ENCODE results near the gene ME3. TPM values are rescaled to one million over a fixed set of nuclear protein-coding genes. Genes with fewer than 3 reads are reported as not detected.

Gene ME3
- total RNA-seq, 5 donors from 2014 or later (not counting 1 experiment from before 2014, with no cell fraction given), result 2.2 to 5.0 (median 4.3) TPM

DNA sequence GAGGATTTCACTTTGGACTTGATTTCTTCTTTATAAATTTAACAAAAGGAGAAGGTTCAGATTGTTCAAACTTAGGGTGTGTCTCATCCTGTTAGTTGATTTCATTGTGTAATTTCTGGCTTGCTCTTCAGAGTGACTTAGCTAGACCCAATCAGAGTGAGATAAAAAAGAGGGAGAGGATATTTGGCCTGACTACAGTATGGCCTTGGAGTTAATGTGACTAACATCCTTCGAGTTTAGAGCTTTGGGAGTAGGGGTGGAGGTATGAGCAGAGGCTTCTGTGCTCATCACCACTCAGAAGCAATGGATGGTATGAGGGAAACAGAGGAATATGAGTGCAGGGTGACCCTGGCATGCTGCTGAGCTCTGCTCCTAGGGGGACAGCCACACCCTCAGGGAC is 114.2 kb downstream of the ME3 start:
- Histone ChIP-seq H3K27me3 (replicated peaks in 1 of 2; ENCODE audit: control insufficient read depth in 2 of 2, extremely low read depth in 1 of 2, insufficient read depth in 2 of 2, low read length in 1 of 2) (no peaks in the 10 kb centered on the region), H3K4me1 (ENCODE audit: control insufficient read depth in 1 of 2, extremely low read depth in 1 of 2, insufficient read depth in 2 of 2, low read length in 2 of 2) (no peaks in the 10 kb centered on the region), H3K36me3 (ENCODE audit: control insufficient read depth in 2 of 2, extremely low read depth in 1 of 2, insufficient read depth in 1 of 2, low read length in 1 of 2) (no peaks in the 10 kb centered on the region), H3K4me3 (ENCODE audit: control insufficient read depth in 1 of 2, extremely low read depth in 1 of 2, low read length in 1 of 2) (no peak overlapping the region), H3K9me3 (no peaks in the 10 kb centered on the region), H3K27ac (ENCODE audit: low read length) (no peak overlapping the region)
- no peaks in the 10 kb centered on the region for H3K4me1 Mint-ChIP-seq
- H3K27me3 Mint-ChIP-seq, result no peaks in the 10 kb centered on the region
- ATAC-seq (replicated peaks in 1 of 4), result no peak
- DNase-seq, result no peak
- H3K27ac Mint-ChIP-seq, result no peak overlapping the region
- H3K9me3 Mint-ChIP-seq, result peaks cover 4 to 16% (median 6%) of the 10 kb centered on the region in 3 donors
- ChIA-PET POLR2A (no interaction called here), CTCF (no interaction called here)
- H3K4me3 Mint-ChIP-seq, result no peak overlapping the region
- 67% methylated on average over 1 of the region's 1 CpG for WGBS (ENCODE audit: insufficient coverage)
- no peaks in the 10 kb centered on the region for H3K36me3 Mint-ChIP-seq

DNA sequence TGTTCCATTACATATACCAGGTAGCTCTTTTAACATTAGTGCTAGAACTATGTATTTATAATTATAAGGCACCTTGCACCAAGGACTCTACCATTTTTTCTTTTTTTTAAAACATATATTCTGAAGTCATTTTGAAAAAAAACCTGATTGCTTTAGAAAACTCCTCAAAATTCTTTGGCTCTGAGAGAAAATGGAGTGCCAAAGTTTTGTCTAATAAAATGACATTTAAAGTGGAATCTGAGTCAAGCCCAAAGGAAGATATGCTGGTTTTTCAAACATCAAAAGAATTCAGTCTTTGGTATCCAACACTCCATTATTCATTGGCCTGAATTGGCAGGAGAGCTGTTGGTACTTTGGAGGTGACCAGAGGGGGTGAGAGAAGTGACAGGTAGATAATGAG is 116.5 kb downstream of the ME3 start:
- no peaks in the 10 kb centered on the region for H3K36me3 ChIP-seq (ENCODE audit: control insufficient read depth in 2 of 2, extremely low read depth in 1 of 2, insufficient read depth in 1 of 2, low read length in 1 of 2)
- H3K4me1 ChIP-seq (ENCODE audit: control insufficient read depth in 1 of 2, extremely low read depth in 1 of 2, insufficient read depth in 2 of 2, low read length in 2 of 2), result no peaks in the 10 kb centered on the region
- ChIA-PET CTCF (no interaction called here), POLR2A (no interaction called here)
- Mint-ChIP-seq H3K27me3 (no peaks in the 10 kb centered on the region), H3K9me3 (peaks cover 0 to 3% (median 0%) of the 10 kb centered on the region in 3 donors), H3K27ac (no peak overlapping the region), H3K36me3 (no peaks in the 10 kb centered on the region), H3K4me1 (no peaks in the 10 kb centered on the region), H3K4me3 (no peak overlapping the region)
- ATAC-seq (replicated peaks in 1 of 4), result no peak
- no peak overlapping the region for H3K27ac ChIP-seq (ENCODE audit: low read length)
- no peaks in the 10 kb centered on the region for H3K9me3 ChIP-seq
- DNase-seq, result no peak
- no peak overlapping the region for H3K4me3 ChIP-seq (ENCODE audit: control insufficient read depth in 1 of 2, extremely low read depth in 1 of 2, low read length in 1 of 2)
- H3K27me3 ChIP-seq (replicated peaks in 1 of 2; ENCODE audit: control insufficient read depth in 2 of 2, extremely low read depth in 1 of 2, insufficient read depth in 2 of 2, low read length in 1 of 2), result no peaks in the 10 kb centered on the region

DNA sequence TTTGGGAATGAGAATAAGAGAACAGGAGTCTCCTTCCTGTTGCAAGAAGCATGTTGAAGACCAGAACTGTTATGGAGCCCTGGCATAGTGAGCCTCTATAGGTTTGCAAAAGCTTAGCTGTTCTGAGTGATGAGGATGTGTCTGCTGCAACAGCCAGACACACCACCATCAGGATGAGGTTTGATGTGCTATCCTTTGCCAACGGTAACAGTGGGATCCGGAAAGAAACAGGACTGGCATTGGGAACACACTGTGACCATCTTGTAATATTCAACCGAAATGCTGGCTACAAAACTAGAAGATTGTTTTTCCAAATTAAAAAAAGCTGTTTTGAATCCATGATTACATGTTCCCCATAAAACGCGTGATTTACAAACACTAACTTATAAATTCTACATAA is 117.0 kb downstream of the ME3 start:
- no peaks in the 10 kb centered on the region for H3K36me3 Mint-ChIP-seq
- WGBS (ENCODE audit: insufficient coverage), result 100% methylated on average over 1 of the region's 5 CpGs
- H3K4me1 Mint-ChIP-seq, result no peaks in the 10 kb centered on the region
- Histone ChIP-seq H3K27me3 (replicated peaks in 1 of 2; ENCODE audit: control insufficient read depth in 2 of 2, extremely low read depth in 1 of 2, insufficient read depth in 2 of 2, low read length in 1 of 2) (no peaks in the 10 kb centered on the region), H3K4me3 (ENCODE audit: control insufficient read depth in 1 of 2, extremely low read depth in 1 of 2, low read length in 1 of 2) (no peak overlapping the region), H3K27ac (ENCODE audit: low read length) (no peak overlapping the region), H3K36me3 (ENCODE audit: control insufficient read depth in 2 of 2, extremely low read depth in 1 of 2, insufficient read depth in 1 of 2, low read length in 1 of 2) (no peaks in the 10 kb centered on the region), H3K4me1 (ENCODE audit: control insufficient read depth in 1 of 2, extremely low read depth in 1 of 2, insufficient read depth in 2 of 2, low read length in 2 of 2) (no peaks in the 10 kb centered on the region), H3K9me3 (no peaks in the 10 kb centered on the region)
- H3K27ac Mint-ChIP-seq, result no peak overlapping the region
- no peak for ATAC-seq (replicated peaks in 1 of 4)
- DNase-seq, result no peak
- H3K4me3 Mint-ChIP-seq, result no peak overlapping the region
- H3K9me3 Mint-ChIP-seq, result peaks cover 0 to 3% (median 0%) of the 10 kb centered on the region in 3 donors
- POLR2A ChIA-PET, result no interaction called here
- CTCF ChIA-PET, result no interaction called here
- H3K27me3 Mint-ChIP-seq, result no peaks in the 10 kb centered on the region

DNA sequence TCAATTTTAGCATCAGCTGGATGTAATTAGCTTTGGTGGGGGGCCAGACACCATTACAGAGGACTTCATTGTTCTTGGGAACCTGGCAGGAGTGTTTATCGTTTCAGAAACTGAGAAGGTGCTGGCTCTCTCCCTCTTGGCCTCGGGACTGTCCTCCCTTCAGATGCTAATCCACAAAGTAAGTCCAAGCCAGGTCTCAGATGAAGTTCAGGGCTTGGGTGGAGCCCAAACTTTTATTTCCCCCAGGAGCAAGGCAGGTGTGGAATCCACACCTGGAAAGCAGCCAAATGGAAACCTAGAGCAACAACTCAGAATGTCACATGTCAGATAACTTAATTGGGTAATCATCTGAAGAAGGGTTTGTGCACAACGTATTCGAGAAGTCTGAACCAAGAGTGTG is 119.2 kb downstream of the ME3 start:
- H3K27me3 Mint-ChIP-seq, result no peaks in the 10 kb centered on the region
- Histone ChIP-seq H3K27me3 (replicated peaks in 1 of 2; ENCODE audit: control insufficient read depth in 2 of 2, extremely low read depth in 1 of 2, insufficient read depth in 2 of 2, low read length in 1 of 2) (no peaks in the 10 kb centered on the region), H3K4me1 (ENCODE audit: control insufficient read depth in 1 of 2, extremely low read depth in 1 of 2, insufficient read depth in 2 of 2, low read length in 2 of 2) (no peaks in the 10 kb centered on the region), H3K36me3 (ENCODE audit: control insufficient read depth in 2 of 2, extremely low read depth in 1 of 2, insufficient read depth in 1 of 2, low read length in 1 of 2) (no peaks in the 10 kb centered on the region), H3K27ac (ENCODE audit: low read length) (no peak overlapping the region), H3K4me3 (ENCODE audit: control insufficient read depth in 1 of 2, extremely low read depth in 1 of 2, low read length in 1 of 2) (no peak overlapping the region), H3K9me3 (no peaks in the 10 kb centered on the region)
- H3K4me3 Mint-ChIP-seq, result no peak overlapping the region
- DNase-seq, result no peak
- no peak overlapping the region for H3K27ac Mint-ChIP-seq
- H3K36me3 Mint-ChIP-seq, result no peaks in the 10 kb centered on the region
- no peaks in the 10 kb centered on the region for H3K9me3 Mint-ChIP-seq
- ATAC-seq (replicated peaks in 1 of 4), result no peak
- WGBS (ENCODE audit: insufficient coverage), result no CpG with 5 or more reads among the region's 4 CpGs
- no peaks in the 10 kb centered on the region for H3K4me1 Mint-ChIP-seq
- POLR2A ChIA-PET, result no interaction called here
- CTCF ChIA-PET, result no interaction called here

DNA sequence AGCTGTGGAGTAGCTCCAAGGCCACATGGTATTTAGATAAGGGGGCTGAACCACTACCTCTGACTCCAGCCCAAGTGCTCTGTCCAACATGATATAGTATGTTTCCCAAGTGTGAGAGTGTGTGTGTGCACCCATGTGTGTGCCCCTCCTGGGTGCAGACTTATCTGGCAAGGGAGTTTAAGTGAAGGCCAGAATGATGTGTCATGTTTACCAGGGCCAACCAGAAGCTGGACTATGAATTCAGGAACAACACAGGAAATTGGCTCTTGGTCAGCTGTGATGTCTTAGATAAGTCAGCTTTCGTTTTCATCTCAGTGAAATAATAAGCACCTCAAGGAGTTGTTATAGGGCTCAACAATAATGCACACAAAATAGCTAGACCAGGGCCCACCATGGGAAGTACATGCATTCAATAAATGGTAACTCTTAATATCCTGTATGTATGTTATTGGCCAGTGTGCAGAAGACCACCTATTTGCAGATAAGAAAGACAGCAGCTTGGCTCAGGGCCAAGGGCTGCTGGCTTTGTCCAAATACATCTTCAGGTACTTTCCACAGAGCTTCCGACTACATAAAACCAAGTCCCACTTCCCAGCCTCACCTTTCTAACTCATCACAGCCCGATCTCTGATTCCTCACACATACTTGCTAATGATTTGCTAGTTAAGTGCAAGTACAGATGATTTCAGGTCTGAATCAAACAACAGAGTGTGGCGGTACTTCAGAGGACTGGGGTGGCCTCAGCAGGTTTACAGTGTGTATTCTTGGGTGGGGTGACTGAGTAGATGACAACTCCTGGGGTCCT is 120.9 kb downstream of the ME3 start:
- POLR2A ChIA-PET, result interaction anchor here in 1 of 2 donors (0.6 kb wide), 1 partner anchor 172 kb away, joined by 3 read pairs; no protein-coding TSS in a partner anchor
- Histone ChIP-seq H3K4me3 (ENCODE audit: control insufficient read depth in 1 of 2, extremely low read depth in 1 of 2, low read length in 1 of 2) (no peak overlapping the region), H3K27ac (ENCODE audit: low read length) (no peak overlapping the region), H3K9me3 (no peaks in the 10 kb centered on the region), H3K27me3 (replicated peaks in 1 of 2; ENCODE audit: control insufficient read depth in 2 of 2, extremely low read depth in 1 of 2, insufficient read depth in 2 of 2, low read length in 1 of 2) (no peaks in the 10 kb centered on the region), H3K36me3 (ENCODE audit: control insufficient read depth in 2 of 2, extremely low read depth in 1 of 2, insufficient read depth in 1 of 2, low read length in 1 of 2) (no peaks in the 10 kb centered on the region), H3K4me1 (ENCODE audit: control insufficient read depth in 1 of 2, extremely low read depth in 1 of 2, insufficient read depth in 2 of 2, low read length in 2 of 2) (no peaks in the 10 kb centered on the region)
- no peaks in the 10 kb centered on the region for H3K36me3 Mint-ChIP-seq
- ATAC-seq (replicated peaks in 1 of 4), result no peak
- CTCF ChIA-PET, result no interaction called here
- H3K4me3 Mint-ChIP-seq, result no peak overlapping the region
- H3K9me3 Mint-ChIP-seq, result peaks cover 0 to 1% (median 0%) of the 10 kb centered on the region in 3 donors
- no peak overlapping the region for H3K27ac Mint-ChIP-seq
- H3K4me1 Mint-ChIP-seq, result no peaks in the 10 kb centered on the region
- WGBS (ENCODE audit: insufficient coverage), result no CpG with 5 or more reads among the region's 4 CpGs
- H3K27me3 Mint-ChIP-seq, result no peaks in the 10 kb centered on the region
- no peak for DNase-seq

DNA sequence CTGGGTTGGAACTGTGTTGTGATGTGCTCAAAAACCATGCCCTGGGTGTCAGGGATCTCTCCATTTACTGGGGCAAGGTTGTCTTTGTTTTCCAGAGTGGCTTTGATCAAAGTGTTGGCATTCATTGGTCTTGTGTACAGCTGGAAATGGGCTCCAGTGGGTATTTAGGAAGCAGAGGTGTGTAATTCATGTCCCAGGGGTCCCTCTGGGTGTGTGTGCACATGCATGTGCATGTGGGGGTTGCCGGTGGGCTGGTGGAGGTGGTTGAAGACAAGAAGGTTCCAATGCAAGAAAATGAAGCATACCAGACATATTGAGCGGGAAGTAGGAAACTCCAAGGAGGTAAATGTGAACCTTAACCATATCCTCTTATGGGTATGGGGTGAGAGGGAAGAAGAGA is 121.7 kb downstream of the ME3 start:
- Mint-ChIP-seq H3K4me3 (no peak overlapping the region), H3K27ac (no peak overlapping the region), H3K9me3 (peaks cover 0 to 3% (median 0%) of the 10 kb centered on the region in 3 donors), H3K36me3 (no peaks in the 10 kb centered on the region), H3K27me3 (no peaks in the 10 kb centered on the region), H3K4me1 (no peaks in the 10 kb centered on the region)
- ATAC-seq (replicated peaks in 1 of 4) (no peak), DNase-seq (no peak)
- H3K4me1 ChIP-seq (ENCODE audit: control insufficient read depth in 1 of 2, extremely low read depth in 1 of 2, insufficient read depth in 2 of 2, low read length in 2 of 2), result no peaks in the 10 kb centered on the region
- no peaks in the 10 kb centered on the region for H3K27me3 ChIP-seq (replicated peaks in 1 of 2; ENCODE audit: control insufficient read depth in 2 of 2, extremely low read depth in 1 of 2, insufficient read depth in 2 of 2, low read length in 1 of 2)
- H3K4me3 ChIP-seq (ENCODE audit: control insufficient read depth in 1 of 2, extremely low read depth in 1 of 2, low read length in 1 of 2), result no peak overlapping the region
- WGBS (ENCODE audit: insufficient coverage), result no CpG with 5 or more reads among the region's 2 CpGs
- H3K9me3 ChIP-seq, result no peaks in the 10 kb centered on the region
- no peak overlapping the region for H3K27ac ChIP-seq (ENCODE audit: low read length)
- CTCF ChIA-PET, result no interaction called here
- H3K36me3 ChIP-seq (ENCODE audit: control insufficient read depth in 2 of 2, extremely low read depth in 1 of 2, insufficient read depth in 1 of 2, low read length in 1 of 2), result no peaks in the 10 kb centered on the region
- POLR2A ChIA-PET, result no interaction called here

All from T-cell (primary cell).